Neuronal stem cell (in vitro differentiated cells): ENCODE measurements around the gene GFI1B.

Source experiments
- DNase-seq: peaks from one replicate; pipeline ENCODE4 v3.0.0-alpha.2; 2013; ENCODE audit warnings: low spot score
- H2AFZ ChIP-seq: one replicate; pipeline ENCODE4 v1.6.1; 2013; ENCODE audit warnings: mild to moderate bottlenecking, low read length, inconsistent platforms
- H2AK5ac ChIP-seq: 2 replicates; pipeline ENCODE4 v1.6.1; 2013; ENCODE audit warnings: low read depth, mild to moderate bottlenecking, inconsistent platforms, low read length, moderate library complexity, mixed read lengths
- H2BK120ac ChIP-seq: 2 replicates; pipeline ENCODE4 v1.6.1; 2013; ENCODE audit warnings: low read depth, mild to moderate bottlenecking, inconsistent platforms, low read length, moderate library complexity, mixed read lengths
- H2BK12ac ChIP-seq: one replicate; pipeline ENCODE4 v1.6.1; 2013; ENCODE audit warnings: low read length, inconsistent platforms
- H2BK15ac ChIP-seq: 2 replicates; pipeline ENCODE4 v1.6.1; 2013; ENCODE audit warnings: mild to moderate bottlenecking, low read length, inconsistent platforms, mixed read lengths
- H2BK5ac ChIP-seq: one replicate; pipeline ENCODE4 v1.6.1; 2013; ENCODE audit warnings: inconsistent platforms, mild to moderate bottlenecking, low read length, moderate library complexity
- H3K14ac ChIP-seq: one replicate; pipeline ENCODE4 v1.6.1; 2013; ENCODE audit warnings: low read length, inconsistent platforms
- H3K18ac ChIP-seq: 2 replicates; pipeline ENCODE4 v1.6.1; 2013; ENCODE audit warnings: low read length, inconsistent platforms
- H3K23ac ChIP-seq: 2 replicates; pipeline ENCODE4 v1.6.1; 2013; ENCODE audit warnings: low read depth, mild to moderate bottlenecking, mixed read lengths, low read length, inconsistent platforms; ENCODE audit not compliant: poor library complexity
- H3K27ac ChIP-seq: replicated peaks from 3 replicates; pipeline ENCODE4 v1.5.1; 2013; ENCODE audit warnings: low read length, inconsistent platforms
- H3K27me3 ChIP-seq, 3 experiments: 2 replicates each; pipeline ENCODE4 v1.6.1; 2013; ENCODE audit warnings: low read length in 3 of 3, mild to moderate bottlenecking in 2 of 3, inconsistent platforms in 1 of 3, low read depth in 1 of 3, mixed read lengths in 1 of 3, moderate library complexity in 1 of 3; ENCODE audit not compliant: control insufficient read depth in 3 of 3, insufficient read depth in 3 of 3
- H3K36me3 ChIP-seq, 2 donors: replicated peaks in 1 of 2; 2 replicates each; pipeline ENCODE4 v1.6.1; 2013; ENCODE audit warnings: low read length in 2 of 2; ENCODE audit not compliant: control insufficient read depth in 2 of 2, insufficient read depth in 2 of 2
- H3K4ac ChIP-seq: 2 replicates; pipeline ENCODE4 v1.6.1; 2013; ENCODE audit warnings: inconsistent platforms, mild to moderate bottlenecking, low read length, moderate library complexity
- H3K4me1 ChIP-seq, 2 donors: 1 replicate in 1 of 2; 2 replicates in 1 of 2; pipeline ENCODE4 v1.6.1; 2013; ENCODE audit warnings: low read length in 2 of 2, low read depth in 1 of 2; ENCODE audit not compliant: control insufficient read depth in 2 of 2, insufficient read depth in 1 of 2
- H3K4me2 ChIP-seq: one replicate; pipeline ENCODE4 v1.6.1; 2013; ENCODE audit warnings: mild to moderate bottlenecking, low read length, inconsistent platforms; ENCODE audit not compliant: insufficient read depth, poor library complexity, severe bottlenecking
- H3K4me3 ChIP-seq, 2 donors: 2 replicates each; pipeline ENCODE4 v1.5.1; 2013; ENCODE audit warnings: low read length in 2 of 2, mild to moderate bottlenecking in 2 of 2, inconsistent platforms in 1 of 2, moderate library complexity in 1 of 2
- H3K79me1 ChIP-seq: one replicate; pipeline ENCODE4 v1.6.1; 2013; ENCODE audit warnings: low read depth, mild to moderate bottlenecking, inconsistent platforms, low read length, moderate library complexity
- H3K9ac ChIP-seq: one replicate; pipeline ENCODE4 v1.6.1; 2013; ENCODE audit warnings: mild to moderate bottlenecking, low read depth, low read length, inconsistent platforms; ENCODE audit not compliant: poor library complexity
- H3K9me3 ChIP-seq, 2 donors: replicated peaks in 1 of 2; 2 replicates each; pipeline versions ENCODE3 to v1.6.1; 2013; ENCODE audit warnings: low read length in 2 of 2, mild to moderate bottlenecking in 2 of 2, inconsistent platforms in 1 of 2, low read depth in 1 of 2, mixed read lengths in 1 of 2, moderate library complexity in 1 of 2; ENCODE audit not compliant: control insufficient read depth in 2 of 2, insufficient read depth in 1 of 2
- H4K8ac ChIP-seq: one replicate; pipeline ENCODE4 v1.6.1; 2013; ENCODE audit warnings: low read depth, mild to moderate bottlenecking, inconsistent platforms, low read length, moderate library complexity
- H4K91ac ChIP-seq: one replicate; pipeline ENCODE4 v1.6.1; 2013; ENCODE audit warnings: low read length, low read depth, mild to moderate bottlenecking, inconsistent platforms; ENCODE audit not compliant: poor library complexity
- WGBS, 2 donors: extraction: QIAGEN DNeasy Blood & Tissue Kit; methylation state at CpG; one replicate each; pipeline ENCODE4 v1.1.7; 2013; ENCODE audit warnings: missing lambda C conversion rate in 2 of 2, mixed read lengths in 1 of 2; ENCODE audit not compliant: insufficient read length in 2 of 2, insufficient replicate concordance in 1 of 2; ENCODE audit errors: extremely low coverage in 2 of 2; 5-methylcytosine and 5-hydroxymethylcytosine counted together

The GFI1B gene

DNA sequence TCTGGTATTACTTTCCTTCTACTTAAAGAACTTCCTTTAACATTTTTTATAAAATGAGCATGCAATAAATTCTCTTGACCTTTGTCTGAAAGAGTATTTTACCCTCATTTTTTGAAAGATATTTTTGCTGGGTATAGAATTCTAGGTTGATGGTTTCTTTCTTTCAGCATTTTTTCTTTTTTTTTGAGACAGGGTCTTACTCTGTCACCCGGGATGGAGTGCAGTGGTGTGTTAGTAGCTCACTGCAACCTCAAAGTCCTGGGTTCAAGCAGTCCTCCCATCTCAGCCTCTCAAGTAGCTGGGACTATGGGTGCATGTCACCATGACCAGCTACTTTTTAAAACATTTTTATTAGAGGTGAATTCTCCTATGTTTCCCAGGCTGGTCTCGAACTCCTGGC is 23.4 kb upstream of the GFI1B start:
- Histone ChIP-seq H3K9me3 (peaks cover 3 to 4% of the 10 kb centered on the region in 2 donors), H3K14ac (no peak overlapping the region), H3K4ac (no peak overlapping the region), H3K36me3 (no peaks in the 10 kb centered on the region), H3K4me2 (no peak overlapping the region), H3K9ac (no peak overlapping the region), H3K4me1 (no peaks in the 10 kb centered on the region), H3K27me3 (peaks cover 0 to 15% (median 0%) of the 10 kb centered on the region in 3 experiments), H4K8ac (no peak overlapping the region), H2AFZ (no peak overlapping the region), H2BK12ac (no peak overlapping the region), H2BK120ac (no peak overlapping the region), H3K4me3 (no peak overlapping the region), H2AK5ac (no peak overlapping the region), H3K79me1 (no peaks in the 10 kb centered on the region), H2BK15ac (no peak overlapping the region), H4K91ac (no peak overlapping the region), H3K27ac (no peak overlapping the region), H2BK5ac (no peak overlapping the region), H3K23ac (no peak overlapping the region), H3K18ac (no peak overlapping the region)
- whole genome bisulfite sequencing, 2 donors, result no CpG with 5 or more reads among the region's 2 CpGs
- no peak for DNase-seq

DNA sequence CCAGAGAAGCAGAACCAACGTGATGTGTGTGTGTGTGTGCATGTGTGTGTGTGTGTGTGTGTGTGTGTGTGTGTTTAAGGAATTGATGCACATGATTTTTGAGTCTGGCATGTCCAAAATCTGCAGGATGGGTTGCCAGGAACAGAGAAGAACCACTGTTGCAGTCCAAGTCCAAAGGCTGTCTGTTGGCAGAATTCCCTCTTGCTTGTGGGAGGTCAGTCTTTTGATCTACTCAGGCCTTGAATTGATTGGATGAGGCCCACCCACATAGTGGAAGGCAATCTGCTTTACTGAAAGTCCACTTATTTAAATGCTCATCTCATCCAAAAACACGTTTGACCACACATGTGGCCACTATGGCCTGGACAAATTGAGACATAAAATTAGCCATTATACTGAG is 22.7 kb upstream of the GFI1B start:
- Histone ChIP-seq H2BK12ac (no peak overlapping the region), H3K79me1 (no peaks in the 10 kb centered on the region), H3K4me2 (no peak overlapping the region), H3K4ac (no peak overlapping the region), H2BK5ac (no peak overlapping the region), H3K14ac (no peak overlapping the region), H3K36me3 (no peaks in the 10 kb centered on the region), H2AK5ac (no peak overlapping the region), H3K4me3 (no peak overlapping the region), H4K8ac (no peak overlapping the region), H2BK15ac (no peak overlapping the region), H2AFZ (no peak overlapping the region), H3K23ac (no peak overlapping the region), H3K4me1 (no peaks in the 10 kb centered on the region), H2BK120ac (no peak overlapping the region), H3K9ac (no peak overlapping the region), H3K27ac (no peak overlapping the region), H3K18ac (no peak overlapping the region), H4K91ac (no peak overlapping the region), H3K9me3 (peaks cover 3 to 4% of the 10 kb centered on the region in 2 donors), H3K27me3 (peaks cover 0 to 15% (median 0%) of the 10 kb centered on the region in 3 experiments)
- WGBS, 2 donors, result no CpG with 5 or more reads among the region's 2 CpGs
- DNase-seq, result no peak

DNA sequence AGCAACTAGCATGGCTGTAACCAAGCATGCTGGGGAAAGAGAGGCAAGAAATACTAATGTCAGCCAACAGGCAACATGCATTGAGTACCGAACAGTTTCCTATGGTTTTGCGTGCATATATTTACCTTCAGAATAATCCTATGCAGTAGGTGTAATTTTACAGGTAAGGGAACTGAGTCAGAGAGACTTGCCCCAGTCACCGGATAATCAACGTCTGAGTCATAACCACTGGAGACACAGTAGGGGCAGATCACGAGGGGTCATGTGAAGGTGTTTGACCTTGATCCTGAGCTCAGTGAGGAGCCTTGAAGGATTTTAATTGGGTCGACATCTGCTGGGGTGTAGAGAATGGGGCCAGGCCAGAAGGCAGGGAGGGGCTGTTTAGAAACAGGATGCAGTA is 20.7 kb upstream of the GFI1B start:
- Histone ChIP-seq H3K4me3 (no peak overlapping the region), H3K79me1 (no peaks in the 10 kb centered on the region), H3K18ac (no peak overlapping the region), H3K27ac (no peak overlapping the region), H4K8ac (no peak overlapping the region), H2BK15ac (no peak overlapping the region), H2AFZ (no peak overlapping the region), H2BK5ac (no peak overlapping the region), H3K23ac (no peak overlapping the region), H4K91ac (no peak overlapping the region), H3K14ac (no peak overlapping the region), H3K4me1 (no peaks in the 10 kb centered on the region), H2AK5ac (no peak overlapping the region), H2BK12ac (no peak overlapping the region), H3K36me3 (no peaks in the 10 kb centered on the region), H3K9me3 (peaks cover 3 to 4% of the 10 kb centered on the region in 2 donors), H3K4ac (no peak overlapping the region), H3K27me3 (peaks cover 0 to 15% (median 0%) of the 10 kb centered on the region in 3 experiments), H3K4me2 (no peak overlapping the region), H2BK120ac (no peak overlapping the region), H3K9ac (no peak overlapping the region)
- no peak for DNase-seq
- no CpG with 5 or more reads among the region's 6 CpGs for WGBS, 2 donors

DNA sequence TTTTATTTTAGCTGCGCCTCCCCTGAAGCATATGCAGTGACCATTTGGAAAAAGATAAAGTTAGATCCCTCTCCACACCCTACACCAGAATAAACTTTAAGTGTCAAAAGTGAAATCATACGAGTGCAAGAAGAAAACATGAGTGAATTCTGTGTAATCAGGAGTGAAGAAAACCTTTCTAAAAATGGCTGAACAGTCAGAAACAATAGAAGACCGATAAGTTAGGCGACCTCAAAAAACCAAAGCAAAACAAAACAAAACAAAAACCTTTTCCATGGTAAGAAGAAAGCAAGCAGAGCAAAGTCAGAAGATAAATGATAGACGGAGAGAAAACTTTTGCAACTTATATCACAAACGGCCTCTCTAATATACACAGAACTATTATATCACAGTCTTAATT is 17.5 kb upstream of the GFI1B start:
- no peak overlapping the region for H3K4ac ChIP-seq
- no peak overlapping the region for H2AK5ac ChIP-seq
- H2BK15ac ChIP-seq, result no peak overlapping the region
- no peak overlapping the region for H2BK120ac ChIP-seq
- H2BK12ac ChIP-seq, result no peak overlapping the region
- WGBS, 2 donors, result no CpG with 5 or more reads among the region's 6 CpGs
- H3K14ac ChIP-seq, result no peak overlapping the region
- DNase-seq, result no peak
- H3K36me3 ChIP-seq, result no peaks in the 10 kb centered on the region
- no peak overlapping the region for H3K27ac ChIP-seq
- no peaks in the 10 kb centered on the region for H3K4me1 ChIP-seq
- H3K79me1 ChIP-seq, result no peaks in the 10 kb centered on the region
- no peak overlapping the region for H3K23ac ChIP-seq
- no peak overlapping the region for H2BK5ac ChIP-seq
- H3K18ac ChIP-seq, result no peak overlapping the region
- H4K91ac ChIP-seq, result no peak overlapping the region
- H3K9me3 ChIP-seq, result peaks cover 0 to 3% of the 10 kb centered on the region in 2 donors
- no peak overlapping the region for H3K4me2 ChIP-seq
- no peak overlapping the region for H3K4me3 ChIP-seq
- H3K27me3 ChIP-seq, result peaks cover 0 to 21% (median 0%) of the 10 kb centered on the region in 3 experiments
- no peak overlapping the region for H3K9ac ChIP-seq
- no peak overlapping the region for H4K8ac ChIP-seq
- H2AFZ ChIP-seq, result no peak overlapping the region
